ENCODE data around the gene CPLANE2.

GRCh38 chr1:16202281-16203210 is 34.4 kb downstream of the CPLANE2 start:
- TF ChIP-seq POLR2A (IDR thresholded peaks at IDR 0.05) (no peak), CTCF (IDR thresholded peaks at IDR 0.05) (no peak)
